HG03025 (cell line): Measurements from ENCODE around the gene LILRB3.
"Not testable (repeated sequence)": the region's sequence is repeated elsewhere in the genome, so short reads cannot be mapped to it uniquely, and the experiment has no call there.

Experiments used
- ATAC-seq: cut with Tn5 transposase; IDR thresholded peaks from one replicate; pipeline ENCODE4 v1.9.1; 2021; ENCODE audit warnings: mild to moderate bottlenecking, moderate library complexity; ENCODE audit not compliant: unreplicated experiment, low FRiP score

Gene LILRB3

DNA sequence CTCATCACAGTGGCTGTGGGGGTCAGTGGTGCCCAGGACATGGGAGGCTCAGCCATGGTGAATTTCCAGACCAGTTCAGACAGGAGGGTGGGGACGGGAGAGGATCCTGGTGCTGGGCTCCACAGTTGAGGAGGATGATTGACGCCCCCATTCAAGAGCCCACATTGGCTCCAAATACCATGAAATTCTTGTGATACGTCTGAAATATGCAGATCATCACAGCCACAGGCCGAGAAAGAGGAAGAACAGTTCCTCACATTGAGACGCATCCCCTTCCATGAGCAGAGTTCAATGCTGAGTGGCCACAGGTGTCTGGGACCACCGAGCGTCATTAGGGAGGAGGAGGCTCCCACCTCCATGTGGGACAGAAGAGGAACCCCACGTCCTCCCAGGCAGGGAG, 21.0 kb upstream of the LILRB3 start:
- not testable (repeated sequence) for ATAC-seq

GRCh38 chr19:54242646-54243045, 19.8 kb upstream of the LILRB3 start, which contains the start of gene LILRA6:
TSS of gene LILRA6 (minus strand) at chr19:54242790.
- not testable (repeated sequence) for ATAC-seq

- not testable (repeated sequence) for ATAC-seq
Measured at GRCh38 chr19:54242234-54242633, 19.4 kb upstream of the LILRB3 start.

DNA sequence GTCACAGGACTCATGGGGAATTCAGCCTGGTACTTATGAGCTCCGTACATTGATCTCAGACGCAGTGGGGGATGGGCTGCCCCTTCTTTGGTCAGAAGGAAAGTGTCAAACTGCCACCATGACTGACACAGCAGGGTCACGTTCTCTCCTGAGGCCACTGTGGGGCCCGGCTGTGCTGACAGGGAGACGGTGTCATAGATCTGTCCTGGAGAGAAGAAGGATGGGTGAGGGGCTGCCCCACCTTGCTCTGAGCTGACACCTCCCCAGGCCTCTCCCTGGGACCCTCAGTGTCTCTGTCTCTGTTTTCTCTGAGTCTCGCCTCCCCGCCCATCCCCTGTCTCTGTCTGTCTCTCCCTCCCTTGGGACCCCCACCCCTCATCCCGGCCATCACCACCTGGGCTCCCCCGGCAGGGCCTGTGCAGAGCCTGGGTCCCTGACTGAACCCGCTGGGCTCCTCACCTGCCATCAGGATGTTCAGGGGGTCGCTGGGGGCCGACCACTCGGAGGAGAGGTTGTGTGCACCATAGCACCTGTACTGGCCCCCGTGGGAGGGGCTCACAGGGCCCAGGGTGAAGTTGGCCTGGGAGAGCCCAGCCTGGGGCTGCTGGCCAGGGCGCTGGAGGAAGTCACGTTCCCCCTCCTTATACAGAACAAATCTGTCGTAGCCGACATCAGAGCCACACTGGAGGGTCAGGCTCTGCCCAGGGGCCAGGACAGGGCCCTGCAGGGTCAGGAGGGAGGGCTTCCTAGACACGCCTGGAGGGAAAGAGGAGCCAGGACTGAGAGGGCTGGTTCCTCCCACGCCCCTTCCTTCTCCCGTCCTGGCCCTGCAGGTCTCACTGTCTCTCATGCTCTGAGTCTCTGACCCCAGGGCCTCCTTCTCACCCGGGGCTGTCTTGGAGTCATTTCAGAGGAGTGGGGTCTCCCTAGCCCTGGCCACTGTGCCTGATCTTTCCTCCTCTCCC, 17.8 kb upstream of the LILRB3 start:
- not testable (repeated sequence) for ATAC-seq

- not testable (repeated sequence) for ATAC-seq
Measured at GRCh38 chr19:54239491-54240371, 16.9 kb upstream of the LILRB3 start.

- ATAC-seq = no peak
Measured at GRCh38 chr19:54233941-54234340, 11.1 kb upstream of the LILRB3 start.

- no peak for ATAC-seq
Measured at GRCh38 chr19:54231077-54231931, 8.5 kb upstream of the LILRB3 start.

DNA sequence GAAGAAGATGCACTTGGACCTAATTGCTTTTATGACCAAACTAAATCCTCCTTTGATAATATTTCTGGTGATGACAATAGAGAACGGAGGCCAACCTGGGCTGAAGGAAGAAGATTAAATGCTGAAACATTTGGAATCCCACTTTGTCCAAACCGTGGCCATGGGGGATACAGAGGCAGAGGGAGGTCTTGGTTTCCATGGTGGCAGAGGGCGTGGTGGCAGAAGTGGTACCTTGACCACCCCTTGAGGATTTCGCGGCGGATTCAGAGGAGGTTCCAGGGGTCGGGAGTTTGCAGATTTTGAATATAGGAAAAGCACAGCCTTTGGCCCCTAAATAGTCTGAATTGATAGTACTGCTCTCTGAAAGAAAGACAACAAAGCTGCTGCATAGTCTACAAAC, 7.2 kb upstream of the LILRB3 start:
- ATAC-seq = no peak

DNA sequence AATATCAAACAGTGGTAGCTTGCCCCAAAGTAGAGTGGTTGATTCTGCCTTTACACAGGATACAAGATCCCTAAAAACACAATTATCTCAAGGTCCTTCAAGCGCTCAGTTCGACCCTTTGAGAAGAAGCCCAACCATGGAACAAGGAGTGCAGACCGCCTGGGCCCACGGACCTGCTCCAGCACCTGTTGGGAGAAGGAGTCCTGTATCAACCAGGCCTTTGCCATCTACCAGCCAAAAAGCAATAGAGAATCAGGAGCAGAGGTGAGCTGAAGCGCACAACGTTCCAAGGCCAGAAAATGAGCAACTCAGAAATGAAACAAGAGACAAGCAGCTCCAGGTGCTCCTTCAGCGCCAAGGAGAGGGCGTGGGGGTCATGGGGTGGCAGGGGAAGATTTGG, 6.3 kb upstream of the LILRB3 start:
- no peak for ATAC-seq

GRCh38 chr19:54224619-54225018, 1.8 kb upstream of the LILRB3 start:
- not testable (repeated sequence) for ATAC-seq

GRCh38 chr19:54223937-54224281, 1.1 kb upstream of the LILRB3 start:
- not testable (repeated sequence) for ATAC-seq

DNA sequence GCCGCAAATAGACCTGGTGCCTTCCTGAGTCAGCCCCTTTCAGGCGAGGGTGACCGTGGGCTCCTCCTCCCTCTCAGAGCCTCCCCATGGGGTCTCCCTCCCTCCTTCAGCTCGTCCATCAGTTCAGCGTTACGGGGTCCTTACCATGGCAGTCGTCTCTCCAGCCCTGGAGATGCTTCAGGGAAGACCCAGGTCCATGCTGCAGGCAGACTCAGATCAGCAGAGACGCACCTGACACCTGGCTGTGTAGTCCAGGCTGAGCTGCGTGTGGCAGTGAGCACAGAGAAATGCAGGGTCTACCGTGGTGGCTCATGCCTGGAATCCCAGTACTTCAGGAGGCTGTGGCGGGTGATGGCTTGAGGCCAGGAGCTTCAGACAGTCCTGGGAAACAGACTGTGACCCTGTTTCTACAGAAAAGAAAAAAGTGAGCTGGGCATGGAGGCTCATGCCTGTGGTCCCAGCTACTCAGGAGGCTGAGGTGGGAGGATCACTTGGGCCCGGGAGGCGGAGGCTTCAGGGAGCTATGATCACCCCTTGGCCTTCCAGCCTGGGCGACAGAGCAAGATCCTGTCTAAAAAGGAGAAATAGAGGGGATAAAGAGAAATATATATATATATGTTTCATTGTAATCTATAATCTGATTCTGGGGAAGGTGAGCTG, 600 bp upstream of the LILRB3 start:
- not testable (repeated sequence) for ATAC-seq

GRCh38 chr19:54221947-54222346, 860 bp downstream of the LILRB3 start:
- ATAC-seq = not testable (repeated sequence)

- not testable (repeated sequence) for ATAC-seq
Measured at GRCh38 chr19:54219702-54220101, 3.1 kb downstream of the LILRB3 start.

GRCh38 chr19:54218960-54219661, 3.7 kb downstream of the LILRB3 start:
- ATAC-seq = no peak

DNA sequence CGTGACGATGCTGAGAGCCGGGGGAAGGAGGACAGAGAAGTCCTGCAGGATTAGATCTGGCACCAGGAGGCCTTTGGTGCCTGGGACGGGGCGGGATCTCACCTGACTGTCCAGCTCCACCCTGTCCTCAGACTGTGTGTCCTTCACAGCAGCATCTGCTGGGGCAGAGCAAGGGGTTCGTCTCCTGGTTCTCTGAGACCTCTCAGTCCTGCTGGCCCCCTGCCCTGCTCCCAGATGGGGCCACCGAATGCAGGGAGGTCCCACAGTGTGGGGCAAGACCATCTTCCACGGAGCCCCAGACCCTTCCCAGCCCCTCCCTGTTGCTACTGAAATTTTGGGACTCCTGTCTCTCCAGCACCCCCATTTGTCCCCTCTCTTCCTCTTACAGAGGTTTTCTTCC, 4.5 kb downstream of the LILRB3 start:
- ATAC-seq = no peak

DNA sequence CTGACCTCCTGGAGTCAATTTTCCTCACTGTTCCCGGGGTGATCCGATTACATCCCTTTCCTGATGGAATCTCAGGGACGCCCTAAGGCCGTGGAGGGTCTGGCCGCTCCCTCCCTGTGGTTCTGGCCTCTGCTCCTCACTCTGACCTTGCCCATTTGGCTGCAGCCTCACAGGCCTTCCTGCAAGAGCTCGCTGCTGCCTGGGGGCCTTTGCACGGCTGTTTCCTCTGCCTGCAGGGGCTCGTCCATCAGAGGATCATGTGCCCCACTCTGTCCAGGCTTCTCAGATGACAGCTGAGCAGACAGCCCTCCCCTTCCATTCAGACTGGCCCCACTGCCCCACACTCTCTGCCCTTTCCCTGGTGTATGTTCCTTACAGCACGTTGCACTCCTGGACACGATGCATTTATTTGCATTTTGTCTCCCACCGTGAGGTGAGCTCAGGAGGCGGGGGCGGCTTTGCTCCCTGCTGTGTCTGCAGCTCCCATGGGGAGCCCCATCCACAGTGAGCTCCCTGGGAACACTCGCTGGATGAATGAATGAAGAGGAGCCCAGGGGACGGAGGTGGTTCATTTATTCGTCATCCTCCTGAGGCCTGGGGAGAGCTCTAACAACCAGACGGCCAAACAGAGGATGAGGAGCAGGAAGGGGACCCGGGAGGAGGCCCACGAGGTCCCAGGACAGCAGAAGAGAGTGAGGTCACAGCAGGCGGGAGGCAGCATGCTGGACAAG, 5.1 kb downstream of the LILRB3 start:
- ATAC-seq = not testable (repeated sequence)

DNA sequence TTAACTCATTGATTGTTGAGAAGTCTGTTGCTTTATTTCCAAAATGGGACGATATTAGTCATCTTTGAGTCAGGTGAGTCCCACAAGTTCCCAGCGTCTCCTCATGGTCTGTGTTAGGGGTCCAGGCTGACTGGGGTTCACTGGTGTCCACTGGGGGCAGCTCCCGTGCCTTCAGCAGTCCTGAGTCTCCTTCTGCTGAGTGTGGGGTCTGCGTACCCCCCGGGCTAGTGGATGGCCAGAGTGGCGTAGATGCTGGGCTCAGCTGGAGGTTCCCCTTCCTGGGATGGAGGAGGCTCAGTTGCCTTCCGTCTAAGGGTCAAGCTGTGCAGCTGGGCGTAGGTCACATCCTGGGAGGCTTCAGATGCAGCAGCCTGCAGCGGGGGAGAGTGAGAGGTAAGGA, 5.9 kb downstream of the LILRB3 start:
- no peak for ATAC-seq
